Stomach (tissue), 9 donors: ENCODE data around the gene SPATA33. TPM values are rescaled to one million over a fixed set of nuclear protein-coding genes. Genes with fewer than 3 reads are reported as not detected.
"Not testable (repeated sequence)": the region's sequence is repeated elsewhere in the genome, so short reads cannot be mapped to it uniquely, and the experiment has no call there.

ENCODE experiments used
- DNase-seq, 2 donors: peaks; one replicate each; pipeline versions ENCODE4 v3.0.0 to v3.0.0-alpha.2; 2013 to 2019
- H3K27ac ChIP-seq, 5 donors: fragments of 200-600 bp in 4 of 5; sonication (generic) in 4 of 5; one replicate each; pipeline ENCODE4 v1.5.1; 2013 to 2019; ENCODE audit warnings: mild to moderate bottlenecking in 1 of 5, moderate library complexity in 1 of 5
- H3K27me3 ChIP-seq, 3 donors: fragments of 200-600 bp; sonication (generic); one replicate each; pipeline ENCODE4 v1.5.1; 2017 to 2019; ENCODE audit warnings: mixed run types in 1 of 3
- H3K36me3 ChIP-seq, 4 donors: fragments of 200-600 bp; sonication (generic); 1 replicate in 3 of 4; 2 replicates in 1 of 4; pipeline ENCODE4 v1.5.1; 2016 to 2019
- H3K4me1 ChIP-seq, 4 donors: fragments of 200-600 bp; sonication (generic); one replicate each; pipeline ENCODE4 v1.5.1; 2016 to 2019
- H3K4me3 ChIP-seq, 4 donors: fragments of 200-600 bp; sonication (generic) in 3 of 4; one replicate each; pipeline ENCODE4 v1.5.1; 2016 to 2019; ENCODE audit warnings: mild to moderate bottlenecking in 1 of 4
- H3K9me3 ChIP-seq, 4 donors: fragments of 200-600 bp; sonication (generic); one replicate each; pipeline ENCODE4 v1.5.1; 2016 to 2019
- EP300 ChIP-seq: sonication (generic); formaldehyde crosslinking; IDR thresholded peaks from one replicate; pipeline ENCODE4 v1.6.1; 2017; ENCODE audit warnings: antibody characterized with exemption
- POLR2A ChIP-seq, 4 donors: fragments of 450-650 bp; IDR thresholded peaks; one replicate each; pipeline ENCODE4 v1.6.1; 2016; ENCODE audit warnings: antibody characterized with exemption in 4 of 4, control low read depth in 2 of 4, mild to moderate bottlenecking in 1 of 4, moderate library complexity in 1 of 4
- POLR2AphosphoS5 ChIP-seq, 3 donors: sonication (generic); formaldehyde crosslinking; IDR thresholded peaks; one replicate each; pipeline ENCODE4 v1.6.1; 2016; ENCODE audit warnings: antibody characterized with exemption in 3 of 3
- WGBS, 5 donors: extraction: QIAGEN DNeasy Blood & Tissue Kit in 3 of 5; methylation state at CpG; one replicate each; pipeline versions ENCODE4 v1.1.5 to v1.1.7; 2013 to 2018; 5-methylcytosine and 5-hydroxymethylcytosine counted together
- intact Hi-C: fragments of 100-400 bp; cut with DNase I; formaldehyde crosslinking; loops from one replicate; pipeline ENCODE4 v1.15.1; 2023; ENCODE audit warnings: low total_unique reads
- polyA plus RNA-seq, 3 donors: library from polyadenylated mRNA; stranded (reverse); fragments of 200-250 nt; gene quantifications; one replicate each; pipeline ENCODE4 v1.2.3, GENCODE V29; 2013
- total RNA-seq, 5 donors: library from RNA; depleted of rRNA; stranded (reverse); fragments of >200 nt; gene quantifications; one replicate each; pipeline versions ENCODE4 v1.1.0 to v1.2.3, GENCODE V29; 2014 to 2016
- TF ChIP-seq, protein P1 (sequence below), 7 experiments: fragments of 450-650 bp in 4 of 7; fragments of 200-600 bp in 3 of 7; sonication (generic) in 3 of 7; IDR thresholded peaks; one replicate each; pipeline ENCODE4 v1.5.1; 2016 to 2019; ENCODE audit warnings: antibody characterized with exemption in 7 of 7, control low read depth in 2 of 7, mild to moderate bottlenecking in 1 of 7
- donor health status: healthy with polysubstance abuse.
- donor health status: Bipolar disorder and iron deficiency.
- donor health status: healthy.

Gene SPATA33
- total and polyA plus RNA-seq, 8 donors, result 3.2 to 181 (median 11.1) TPM

DNA sequence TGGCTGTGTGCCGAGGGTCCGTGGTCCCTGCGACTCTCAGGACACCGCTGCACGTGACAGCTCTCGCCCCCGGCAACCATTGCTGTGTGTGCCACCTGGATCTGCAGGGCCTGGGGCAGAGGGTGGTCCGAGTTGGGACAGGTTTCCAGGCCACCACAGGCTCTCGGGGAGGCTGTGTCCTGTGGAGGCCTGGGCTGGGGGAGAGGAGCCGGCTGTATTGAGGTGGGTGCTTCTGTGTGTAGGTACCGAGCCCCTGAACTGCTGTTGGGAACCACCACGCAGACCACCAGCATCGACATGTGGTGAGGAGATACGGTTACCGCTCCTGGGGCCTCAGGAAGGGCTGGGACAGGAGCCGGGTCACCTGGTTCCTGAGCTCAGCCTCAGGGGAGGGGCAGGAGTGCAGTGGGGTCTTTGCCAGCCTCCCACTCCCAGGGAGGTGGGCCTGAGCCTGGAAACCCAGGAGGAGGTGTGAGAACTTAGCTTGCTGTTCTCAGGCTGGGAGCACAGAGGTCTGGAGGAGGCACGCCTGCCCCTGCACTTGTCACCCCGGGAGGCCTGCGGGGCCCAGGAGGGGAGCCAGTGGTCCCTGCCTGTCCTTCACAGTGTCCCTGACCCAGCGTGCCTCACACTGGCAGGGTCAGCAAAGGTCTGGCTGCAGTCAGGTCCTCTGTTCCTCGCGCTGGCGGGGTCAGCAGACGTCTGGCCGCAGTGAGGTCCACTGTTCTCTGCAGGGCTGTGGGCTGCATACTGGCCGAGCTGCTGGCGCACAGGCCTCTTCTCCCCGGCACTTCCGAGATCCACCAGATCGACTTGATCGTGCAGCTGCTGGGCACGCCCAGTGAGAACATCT is 36.5 kb downstream of the SPATA33 start:
- intact Hi-C loops, result no loop called here
- H3K27ac ChIP-seq, result no peak overlapping the region
- H3K27me3 ChIP-seq, result no peaks in the 10 kb centered on the region
- no peak for DNase-seq
- H3K36me3 ChIP-seq, result peaks cover 34 to 91% (median 88%) of the 10 kb centered on the region in 4 donors
- 87 to 92% (median 89%) methylated on average over 23 to 32 of the region's 32 CpGs for WGBS, 5 donors
- H3K9me3 ChIP-seq, result no peaks in the 10 kb centered on the region
- TF ChIP-seq, protein P1, sequence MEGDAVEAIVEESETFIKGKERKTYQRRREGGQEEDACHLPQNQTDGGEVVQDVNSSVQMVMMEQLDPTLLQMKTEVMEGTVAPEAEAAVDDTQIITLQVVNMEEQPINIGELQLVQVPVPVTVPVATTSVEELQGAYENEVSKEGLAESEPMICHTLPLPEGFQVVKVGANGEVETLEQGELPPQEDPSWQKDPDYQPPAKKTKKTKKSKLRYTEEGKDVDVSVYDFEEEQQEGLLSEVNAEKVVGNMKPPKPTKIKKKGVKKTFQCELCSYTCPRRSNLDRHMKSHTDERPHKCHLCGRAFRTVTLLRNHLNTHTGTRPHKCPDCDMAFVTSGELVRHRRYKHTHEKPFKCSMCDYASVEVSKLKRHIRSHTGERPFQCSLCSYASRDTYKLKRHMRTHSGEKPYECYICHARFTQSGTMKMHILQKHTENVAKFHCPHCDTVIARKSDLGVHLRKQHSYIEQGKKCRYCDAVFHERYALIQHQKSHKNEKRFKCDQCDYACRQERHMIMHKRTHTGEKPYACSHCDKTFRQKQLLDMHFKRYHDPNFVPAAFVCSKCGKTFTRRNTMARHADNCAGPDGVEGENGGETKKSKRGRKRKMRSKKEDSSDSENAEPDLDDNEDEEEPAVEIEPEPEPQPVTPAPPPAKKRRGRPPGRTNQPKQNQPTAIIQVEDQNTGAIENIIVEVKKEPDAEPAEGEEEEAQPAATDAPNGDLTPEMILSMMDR (IDR thresholded peaks at IDR 0.05), result no peak
- no peak for TF ChIP-seq POLR2A (IDR thresholded peaks at IDR 0.05)
- no peak for TF ChIP-seq POLR2AphosphoS5 (IDR thresholded peaks at IDR 0.05)
- TF ChIP-seq EP300, result no peak
- no peak overlapping the region for H3K4me3 ChIP-seq
- H3K4me1 ChIP-seq, result peaks cover 0 to 27% (median 11%) of the 10 kb centered on the region in 4 donors

DNA sequence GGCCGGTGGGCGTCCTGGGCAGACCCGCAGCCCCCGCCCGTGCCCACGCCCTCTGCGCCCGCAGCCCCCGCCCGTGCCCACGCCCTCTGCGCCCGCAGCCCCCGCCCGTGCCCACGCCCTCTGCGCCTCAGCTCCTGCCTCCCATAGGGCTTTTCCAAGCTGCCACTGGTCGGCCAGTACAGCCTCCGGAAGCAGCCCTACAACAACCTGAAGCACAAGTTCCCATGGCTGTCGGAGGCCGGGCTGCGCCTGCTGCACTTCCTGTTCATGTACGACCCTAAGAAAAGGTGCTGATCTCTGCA is 37.1 kb downstream of the SPATA33 start:
- H3K27me3 ChIP-seq, H3K9me3 ChIP-seq, intact Hi-C loops, H3K27ac ChIP-seq, H3K4me3 ChIP-seq: not testable (repeated sequence)
- 60 to 87% (median 81%) methylated on average over 1 to 23 of the region's 23 CpGs for WGBS, 5 donors
- peaks cover 34 to 85% (median 82%) of the 10 kb centered on the region in 4 donors for H3K36me3 ChIP-seq
- peak in 1 of 2 donors; percentile 12 for DNase-seq
- H3K4me1 ChIP-seq, result peaks cover 4 to 30% (median 14%) of the 10 kb centered on the region in 4 donors

DNA sequence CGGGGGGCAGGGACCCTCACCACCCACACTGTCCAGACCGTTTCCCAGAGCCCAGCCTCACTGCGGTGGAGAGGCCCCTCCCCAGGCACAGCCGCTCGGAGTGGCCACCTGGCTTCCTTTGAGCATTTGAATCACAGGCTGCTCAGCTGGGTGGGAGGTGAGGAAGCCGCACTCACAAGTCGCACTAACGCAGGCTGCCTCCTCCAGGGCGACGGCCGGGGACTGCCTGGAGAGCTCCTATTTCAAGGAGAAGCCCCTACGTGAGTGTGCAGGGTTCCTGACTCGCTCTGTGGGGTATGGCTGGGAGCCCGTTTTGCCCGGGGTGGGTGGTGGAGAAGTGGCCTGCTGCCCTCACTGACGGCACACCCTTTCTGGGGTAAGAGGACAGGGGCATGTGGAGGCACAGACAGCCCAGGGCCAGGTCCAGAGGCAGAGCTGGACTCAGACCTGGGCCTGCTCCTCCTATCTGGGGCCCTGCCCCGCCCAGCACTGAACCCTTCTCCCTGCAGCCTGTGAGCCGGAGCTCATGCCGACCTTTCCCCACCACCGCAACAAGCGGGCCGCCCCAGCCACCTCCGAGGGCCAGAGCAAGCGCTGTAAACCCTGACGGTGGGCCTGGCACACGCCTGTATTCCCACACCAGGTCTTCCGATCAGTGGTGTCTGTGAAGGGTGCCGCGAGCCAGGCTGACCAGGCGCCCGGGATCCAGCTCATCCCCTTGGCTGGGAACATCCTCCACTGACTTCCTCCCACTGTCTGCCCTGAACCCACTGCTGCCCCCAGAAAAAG is 37.6 kb downstream of the SPATA33 start:
- TF ChIP-seq POLR2AphosphoS5 (IDR thresholded peaks at IDR 0.05), result no peak
- TF ChIP-seq EP300, result no peak
- TF ChIP-seq, protein P1 (IDR thresholded peaks at IDR 0.05), result no peak
- TF ChIP-seq POLR2A (IDR thresholded peaks at IDR 0.05), result no peak
- H3K27me3 ChIP-seq, result no peaks in the 10 kb centered on the region
- H3K36me3 ChIP-seq, result peaks cover 34 to 79% (median 77%) of the 10 kb centered on the region in 4 donors
- no peak overlapping the region for H3K4me3 ChIP-seq
- no peak overlapping the region for H3K27ac ChIP-seq
- WGBS, 5 donors, result 81 to 87% (median 82%) methylated on average over 15 to 31 of the region's 31 CpGs
- intact Hi-C loops, result no loop called here
- H3K9me3 ChIP-seq, result no peaks in the 10 kb centered on the region
- DNase-seq, result peak in 1 of 2 donors; percentile 16
- peaks cover 8 to 35% (median 20%) of the 10 kb centered on the region in 4 donors for H3K4me1 ChIP-seq

DNA sequence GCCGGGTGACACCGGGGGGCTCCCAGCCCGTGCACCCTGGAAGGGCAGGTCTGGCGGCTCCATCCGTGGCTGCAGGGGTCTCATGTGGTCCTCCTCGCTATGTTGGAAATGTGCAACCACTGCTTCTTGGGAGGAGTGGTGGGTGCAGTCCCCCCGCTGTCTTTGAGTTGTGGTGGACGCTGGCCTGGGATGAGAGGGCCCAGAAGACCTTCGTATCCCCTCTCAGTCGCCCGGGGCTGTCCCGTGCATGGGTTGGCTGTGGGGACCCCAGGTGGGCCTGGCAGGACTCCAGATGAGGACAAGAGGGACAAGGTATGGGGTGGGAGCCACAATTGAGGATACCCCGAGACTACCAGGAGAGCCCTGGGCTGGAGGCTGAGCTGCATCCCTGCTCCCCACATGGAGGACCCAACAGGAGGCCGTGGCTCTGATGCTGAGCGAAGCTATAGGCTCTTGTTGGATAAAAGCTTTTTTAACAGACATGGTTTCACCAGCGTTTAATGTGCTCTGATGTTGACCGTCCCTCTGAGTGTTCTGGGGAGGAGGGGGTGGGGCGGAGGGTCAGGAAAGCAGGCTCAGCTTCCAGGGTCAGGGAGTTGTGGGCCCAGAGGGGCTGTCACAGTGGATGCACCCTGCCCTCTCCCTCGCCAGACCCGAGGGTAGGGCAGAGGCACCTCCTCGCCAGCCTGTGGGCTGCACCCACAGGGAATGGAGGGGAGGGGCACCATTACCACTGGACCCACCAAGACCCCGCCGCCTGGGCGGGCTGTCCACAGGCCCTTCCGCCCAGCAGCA is 38.4 kb downstream of the SPATA33 start:
- Histone ChIP-seq H3K27ac (no peak overlapping the region), H3K4me3 (no peak overlapping the region), H3K27me3 (peaks cover 0 to 4% (median 0%) of the 10 kb centered on the region in 3 donors), H3K4me1 (peaks cover 16 to 43% (median 28%) of the 10 kb centered on the region in 4 donors), H3K9me3 (no peaks in the 10 kb centered on the region), H3K36me3 (peaks cover 34 to 71% (median 69%) of the 10 kb centered on the region in 4 donors)
- TF ChIP-seq POLR2A (IDR thresholded peaks at IDR 0.05) (no peak), POLR2AphosphoS5 (IDR thresholded peaks at IDR 0.05) (no peak), EP300 (no peak)
- TF ChIP-seq, protein P1 (IDR thresholded peaks at IDR 0.05), result no peak
- intact Hi-C loops, result no loop called here
- DNase-seq, result peak in 1 of 2 donors; percentile 11
- 75 to 81% (median 77%) methylated on average over 22 to 25 of the region's 25 CpGs for WGBS, 5 donors
